ENCODE data around the gene GBA2. TPM values are rescaled to one million over a fixed set of nuclear protein-coding genes. Genes with fewer than 3 reads are reported as not detected.
A peak's percentile ranks its signal among the peaks of the same experiment; 100 is the strongest.

GBA2 gene
- total and polyA plus RNA-seq, 4 donors: 42.4 to 78.7 (median 46.2) TPM

DNA sequence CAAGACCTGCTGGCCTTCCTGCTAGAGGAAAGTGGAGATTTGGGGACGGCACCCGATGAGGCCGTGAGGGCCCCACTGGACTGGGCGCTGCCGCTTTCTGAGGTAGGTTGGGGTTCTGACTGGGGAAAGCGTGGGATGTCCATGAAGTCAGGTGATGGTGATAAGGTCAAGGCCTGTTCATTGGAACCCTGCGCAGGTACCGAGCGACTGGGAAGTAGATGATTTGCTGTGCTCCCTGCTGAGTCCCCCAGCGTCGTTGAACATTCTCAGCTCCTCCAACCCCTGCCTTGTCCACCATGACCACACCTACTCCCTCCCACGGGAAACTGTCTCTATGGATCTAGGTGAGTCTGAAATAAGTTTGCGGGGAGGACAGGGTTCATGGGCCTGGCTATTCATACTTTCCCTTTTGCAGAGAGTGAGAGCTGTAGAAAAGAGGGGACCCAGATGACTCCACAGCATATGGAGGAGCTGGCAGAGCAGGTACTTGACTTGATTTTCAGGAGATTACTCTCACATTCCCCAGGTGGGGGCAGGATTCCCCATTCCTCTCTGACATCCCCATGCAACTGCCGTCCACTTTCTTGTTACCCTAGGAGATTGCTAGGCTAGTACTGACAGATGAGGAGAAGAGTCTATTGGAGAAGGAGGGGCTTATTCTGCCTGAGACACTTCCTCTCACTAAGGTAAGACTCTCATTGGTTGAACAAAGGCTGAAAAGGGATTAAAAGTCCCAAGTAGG, 16.1 kb downstream of the GBA2 start:
- H3K9ac ChIP-seq (ENCODE audit: insufficient read depth in 1 of 2, low read length in 2 of 2): peak overlapping the region; percentile 96 to 97
- H3K9me3 ChIP-seq (ENCODE audit: control insufficient read depth in 4 of 4, insufficient read depth in 3 of 4, low read length in 3 of 4): no peaks in the 10 kb centered on the region
- H3K4me1 ChIP-seq (ENCODE audit: control insufficient read depth in 5 of 5, insufficient read depth in 5 of 5, low read length in 5 of 5): peaks cover 12 to 51% (median 17%) of the 10 kb centered on the region in 5 donors
- ATAC-seq (ENCODE audit: insufficient read depth, low FRiP score) (peak; percentile 0), DNase-seq (peak; percentile 40 to 54 (median 40))
- H3K27me3 ChIP-seq (ENCODE audit: control insufficient read depth in 3 of 3, insufficient read depth in 3 of 3, low read length in 2 of 3): no peaks in the 10 kb centered on the region
- TF ChIP-seq, protein P1, sequence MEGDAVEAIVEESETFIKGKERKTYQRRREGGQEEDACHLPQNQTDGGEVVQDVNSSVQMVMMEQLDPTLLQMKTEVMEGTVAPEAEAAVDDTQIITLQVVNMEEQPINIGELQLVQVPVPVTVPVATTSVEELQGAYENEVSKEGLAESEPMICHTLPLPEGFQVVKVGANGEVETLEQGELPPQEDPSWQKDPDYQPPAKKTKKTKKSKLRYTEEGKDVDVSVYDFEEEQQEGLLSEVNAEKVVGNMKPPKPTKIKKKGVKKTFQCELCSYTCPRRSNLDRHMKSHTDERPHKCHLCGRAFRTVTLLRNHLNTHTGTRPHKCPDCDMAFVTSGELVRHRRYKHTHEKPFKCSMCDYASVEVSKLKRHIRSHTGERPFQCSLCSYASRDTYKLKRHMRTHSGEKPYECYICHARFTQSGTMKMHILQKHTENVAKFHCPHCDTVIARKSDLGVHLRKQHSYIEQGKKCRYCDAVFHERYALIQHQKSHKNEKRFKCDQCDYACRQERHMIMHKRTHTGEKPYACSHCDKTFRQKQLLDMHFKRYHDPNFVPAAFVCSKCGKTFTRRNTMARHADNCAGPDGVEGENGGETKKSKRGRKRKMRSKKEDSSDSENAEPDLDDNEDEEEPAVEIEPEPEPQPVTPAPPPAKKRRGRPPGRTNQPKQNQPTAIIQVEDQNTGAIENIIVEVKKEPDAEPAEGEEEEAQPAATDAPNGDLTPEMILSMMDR (IDR thresholded peaks at IDR 0.05; ENCODE audit: control extremely low read depth, extremely low read depth): no peak
- H3K27ac ChIP-seq (ENCODE audit: low read depth in 1 of 2, low read length in 1 of 2): peak overlapping the region; percentile 95 to 98
- WGBS, 2 donors: 2 to 3% methylated on average over 14 of the region's 14 CpGs
- peaks cover 12 to 24% (median 19%) of the 10 kb centered on the region in 4 donors for H3K36me3 ChIP-seq (ENCODE audit: control insufficient read depth in 4 of 4, insufficient read depth in 4 of 4, low read length in 4 of 4)
- H3K4me3 ChIP-seq: peak overlapping the region; percentile 80

DNA sequence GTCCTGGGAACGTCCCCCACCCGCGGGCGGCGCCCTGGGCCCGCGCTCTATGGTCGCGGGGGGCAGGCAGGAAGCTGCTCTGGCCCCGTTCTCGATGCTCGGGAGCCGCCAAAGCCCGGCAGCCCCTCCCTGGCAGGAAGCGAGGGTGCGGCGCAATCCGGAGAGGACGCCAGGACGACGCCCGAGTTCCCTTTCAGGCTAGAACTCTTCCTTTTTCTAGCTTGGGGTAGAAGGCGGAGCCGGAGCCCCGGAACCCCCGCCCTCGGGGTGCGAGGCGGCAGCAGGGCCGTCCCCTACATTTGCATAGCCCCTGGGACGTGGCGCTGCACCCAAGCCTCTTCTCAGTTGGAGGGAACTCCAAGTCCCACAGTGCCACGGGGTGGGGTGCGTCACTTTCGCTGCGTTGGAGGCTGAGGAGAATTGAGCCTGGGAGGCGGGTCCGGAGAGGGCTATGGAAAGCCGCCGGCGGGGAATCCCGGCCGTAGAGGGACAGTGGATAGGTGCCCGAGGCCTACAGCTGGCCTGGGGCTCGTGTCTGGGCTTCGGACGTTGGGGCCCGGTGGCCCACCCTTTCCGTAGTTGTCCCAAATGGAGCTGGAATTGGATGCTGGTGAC, 16.7 kb downstream of the GBA2 start, which contains the start of the genes CREB3 and TLN1:
Gene CREB3, plus strand, starts transcription at position 482 of the 615 bp plus-strand sequence. Its CDS starts 107 bp downstream, at position 589.
Gene TLN1, minus strand, starts transcription at position 11 of the 615 bp plus-strand sequence. CDS start 6,501 bp downstream, outside the sequence.
- Histone ChIP-seq H3K27me3 (ENCODE audit: control insufficient read depth in 3 of 3, insufficient read depth in 3 of 3, low read length in 2 of 3) (no peaks in the 10 kb centered on the region), H3K36me3 (ENCODE audit: control insufficient read depth in 4 of 4, insufficient read depth in 4 of 4, low read length in 4 of 4) (peaks cover 12 to 18% (median 15%) of the 10 kb centered on the region in 4 donors), H3K27ac (ENCODE audit: low read depth in 1 of 2, low read length in 1 of 2) (peak within 1 kb of the TSS; percentile 95 to 98), H3K4me1 (ENCODE audit: control insufficient read depth in 5 of 5, insufficient read depth in 5 of 5, low read length in 5 of 5) (peaks cover 14 to 58% (median 23%) of the 10 kb centered on the region in 5 donors), H3K9ac (ENCODE audit: insufficient read depth in 1 of 2, low read length in 2 of 2) (peak within 1 kb of the TSS; percentile 96 to 97), H3K9me3 (ENCODE audit: control insufficient read depth in 4 of 4, insufficient read depth in 3 of 4, low read length in 3 of 4) (no peaks in the 10 kb centered on the region), H3K4me3 (peak within 1 kb of the TSS; percentile 80)
- 0% methylated on average over 48 to 49 of the region's 49 CpGs for WGBS, 2 donors
- ATAC-seq (ENCODE audit: insufficient read depth, low FRiP score) (peak; percentile 90), DNase-seq (peak; percentile 99)
- TF ChIP-seq, protein P1 (IDR thresholded peaks at IDR 0.05; ENCODE audit: control extremely low read depth, extremely low read depth): no peak

DNA sequence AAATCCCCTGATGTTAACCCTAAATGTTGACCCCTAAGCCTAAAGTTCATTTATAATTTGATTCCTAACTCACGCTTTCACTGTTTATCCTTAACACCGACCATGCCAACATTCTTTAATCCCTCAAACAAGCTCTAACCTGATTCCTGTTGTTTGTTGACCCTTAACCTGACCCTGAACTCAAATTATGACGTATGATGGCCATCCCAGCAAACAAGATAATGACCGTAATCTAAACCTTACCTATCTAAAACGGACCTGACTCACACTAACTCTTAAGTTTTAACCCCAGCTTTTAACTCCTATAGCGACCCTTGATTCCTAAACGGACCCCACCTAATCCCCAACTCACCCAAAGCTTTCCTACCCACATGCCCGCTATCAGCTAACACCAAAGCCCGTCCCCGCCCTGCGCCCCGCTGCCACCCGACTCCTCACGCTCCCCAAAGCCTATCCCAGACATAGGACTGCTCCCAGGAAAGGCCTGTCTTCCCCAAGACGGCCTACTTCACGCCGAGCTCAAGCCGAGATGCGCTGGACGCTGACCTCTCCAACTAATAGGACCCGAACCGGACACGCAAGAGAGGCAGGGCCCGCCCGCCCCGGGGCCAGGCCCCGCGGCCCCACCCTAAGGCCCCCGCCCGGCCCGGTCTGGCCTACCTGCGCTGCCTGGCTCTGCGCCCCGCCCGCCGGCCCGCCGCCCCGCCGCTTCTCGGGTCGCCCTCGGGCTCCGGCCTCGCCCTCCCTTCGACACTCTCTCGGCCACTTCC, 17.4 kb downstream of the GBA2 start:
- peak; percentile 54 to 68 (median 66) for DNase-seq
- H3K9me3 ChIP-seq (ENCODE audit: control insufficient read depth in 4 of 4, insufficient read depth in 3 of 4, low read length in 3 of 4): no peaks in the 10 kb centered on the region
- H3K4me3 ChIP-seq: peak overlapping the region; percentile 74
- H3K4me1 ChIP-seq (ENCODE audit: control insufficient read depth in 5 of 5, insufficient read depth in 5 of 5, low read length in 5 of 5): peaks cover 14 to 65% (median 26%) of the 10 kb centered on the region in 5 donors
- peaks cover 9 to 12% (median 11%) of the 10 kb centered on the region in 4 donors for H3K36me3 ChIP-seq (ENCODE audit: control insufficient read depth in 4 of 4, insufficient read depth in 4 of 4, low read length in 4 of 4)
- no peak for ATAC-seq (ENCODE audit: insufficient read depth, low FRiP score)
- TF ChIP-seq, protein P1 (IDR thresholded peaks at IDR 0.05; ENCODE audit: control extremely low read depth, extremely low read depth): no peak
- peak overlapping the region; percentile 95 to 98 for H3K27ac ChIP-seq (ENCODE audit: low read depth in 1 of 2, low read length in 1 of 2)
- no peaks in the 10 kb centered on the region for H3K27me3 ChIP-seq (ENCODE audit: control insufficient read depth in 3 of 3, insufficient read depth in 3 of 3, low read length in 2 of 3)
- peak overlapping the region; percentile 64 to 88 for H3K9ac ChIP-seq (ENCODE audit: insufficient read depth in 1 of 2, low read length in 2 of 2)
- 1% methylated on average over 31 to 47 of the region's 47 CpGs for WGBS, 2 donors

All from lung (tissue), 12 donors.